Immature natural killer cell (primary cell): ENCODE results near the gene PARP1. TPM values are rescaled to one million over a fixed set of nuclear protein-coding genes. Genes with fewer than 3 reads are reported as not detected.
A peak's percentile ranks its signal among the peaks of the same experiment; 100 is the strongest.

Experiments
- DNase-seq, 3 donors: peaks; one replicate each; pipeline ENCODE4 v3.0.0; 2022; ENCODE audit warnings: mixed read lengths in 1 of 3
- H3K27ac Mint-ChIP-seq, 6 donors: one replicate each; pipeline ENCODE4 v1.8.0; 2020; ENCODE audit warnings: mixed read lengths in 6 of 6, mild to moderate bottlenecking in 5 of 6, inconsistent platforms in 4 of 6, moderate library complexity in 3 of 6
- H3K27me3 Mint-ChIP-seq, 3 donors: one replicate each; pipeline ENCODE4 v1.8.0; 2020 to 2021; ENCODE audit warnings: low read depth in 3 of 3, mild to moderate bottlenecking in 3 of 3, mixed read lengths in 3 of 3, moderate library complexity in 3 of 3, inconsistent platforms in 1 of 3
- H3K36me3 Mint-ChIP-seq, 3 donors: one replicate each; pipeline ENCODE4 v1.8.0; 2020; ENCODE audit warnings: mixed read lengths in 3 of 3, inconsistent platforms in 2 of 3, mild to moderate bottlenecking in 2 of 3
- H3K4me1 Mint-ChIP-seq, 2 donors: one replicate each; pipeline ENCODE4 v1.8.0; 2020; ENCODE audit warnings: inconsistent platforms in 2 of 2, mild to moderate bottlenecking in 2 of 2, mixed read lengths in 2 of 2, moderate library complexity in 1 of 2
- H3K4me3 Mint-ChIP-seq, 5 donors: one replicate each; pipeline ENCODE4 v1.8.0; 2020; ENCODE audit warnings: mild to moderate bottlenecking in 5 of 5, mixed read lengths in 5 of 5, inconsistent platforms in 3 of 5, moderate library complexity in 3 of 5
- H3K9me3 Mint-ChIP-seq, 6 donors: one replicate each; pipeline ENCODE4 v1.8.0; 2020; ENCODE audit warnings: mild to moderate bottlenecking in 6 of 6, mixed read lengths in 6 of 6, inconsistent platforms in 4 of 6, moderate library complexity in 3 of 6
- polyA plus RNA-seq, 3 donors: library from polyadenylated mRNA; unstranded; fragments of 300-500 nt; fragmentation: Illumina TruSeq; gene quantifications; one replicate each; pipeline ENCODE4 v1.2.3, GENCODE V29; 2021

The PARP1 gene
- polyA plus RNA-seq = 100 to 1,000 TPM in 1 of 3 donors, 10 to 100 TPM in 2; 36.7 to 130 (median 63.2) TPM

GRCh38 chr1:226407497-226408284 lies at the start of gene PARP1:
Gene PARP1 (minus strand): TSS chr1:226408093. CDS start chr1:226407929, 164 bp downstream.
- DNase-seq = peak; percentile 89 to 91 (median 90)
- Mint-ChIP-seq H3K4me3 (peak within 1 kb of the TSS; percentile 93 to 98 (median 95)), H3K27ac (peak within 1 kb of the TSS; percentile 88 to 96 (median 92)), H3K9me3 (no peaks in the 10 kb centered on the region), H3K36me3 (peaks cover 0 to under 1% (median 0%) of the 10 kb centered on the region in 3 donors), H3K27me3 (peaks cover 4 to 18% (median 6%) of the 10 kb centered on the region in 3 donors), H3K4me1 (peaks cover 45 to 46% of the 10 kb centered on the region in 2 donors)

GRCh38 chr1:226457307-226457712 lies 49.4 kb upstream of the PARP1 start:
- Mint-ChIP-seq H3K36me3 (no peaks in the 10 kb centered on the region), H3K27ac (peak overlapping the region in 3 of 6 donors; percentile 8 to 61 (median 25)), H3K4me1 (peaks cover 12% of the 10 kb centered on the region in 2 donors), H3K27me3 (peaks cover 3 to 9% (median 5%) of the 10 kb centered on the region in 3 donors), H3K4me3 (peak overlapping the region; percentile 33 to 73 (median 68)), H3K9me3 (no peaks in the 10 kb centered on the region)
- peak; percentile 20 to 36 (median 28) for DNase-seq

GRCh38 chr1:226455843-226456242 lies 48.0 kb upstream of the PARP1 start:
- no peak overlapping the region for H3K4me3 Mint-ChIP-seq

GRCh38 chr1:226454349-226454748 lies 46.5 kb upstream of the PARP1 start:
- no peak overlapping the region for H3K27ac Mint-ChIP-seq
- peaks cover 5 to 10% (median 6%) of the 10 kb centered on the region in 3 donors for H3K27me3 Mint-ChIP-seq
- H3K4me1 Mint-ChIP-seq = peaks cover 12% of the 10 kb centered on the region in 2 donors
- H3K9me3 Mint-ChIP-seq = no peaks in the 10 kb centered on the region
- no peaks in the 10 kb centered on the region for H3K36me3 Mint-ChIP-seq
- H3K4me3 Mint-ChIP-seq = no peak overlapping the region
- DNase-seq = no peak

More at GRCh38 chr1:226455843-226456242, 48.0 kb upstream of the PARP1 start:
- H3K36me3 Mint-ChIP-seq = no peaks in the 10 kb centered on the region
- no peaks in the 10 kb centered on the region for H3K9me3 Mint-ChIP-seq
- peaks cover 3 to 9% (median 4%) of the 10 kb centered on the region in 3 donors for H3K27me3 Mint-ChIP-seq
- no peak overlapping the region for H3K27ac Mint-ChIP-seq
- H3K4me1 Mint-ChIP-seq = peaks cover 12% of the 10 kb centered on the region in 2 donors
- no peak for DNase-seq

GRCh38 chr1:226453015-226453704 lies 45.3 kb upstream of the PARP1 start:
- DNase-seq = no peak
- Mint-ChIP-seq H3K27me3 (peaks cover 5 to 9% (median 5%) of the 10 kb centered on the region in 3 donors), H3K27ac (peak overlapping the region in 1 of 6 donors; percentile 20), H3K9me3 (no peaks in the 10 kb centered on the region), H3K4me1 (peaks cover 12% of the 10 kb centered on the region in 2 donors), H3K4me3 (no peak overlapping the region), H3K36me3 (no peaks in the 10 kb centered on the region)

GRCh38 chr1:226450688-226451087 lies 42.8 kb upstream of the PARP1 start:
- no peak overlapping the region for H3K4me3 Mint-ChIP-seq
- no peak overlapping the region for H3K27ac Mint-ChIP-seq
- DNase-seq = no peak
- peaks cover 8 to 9% of the 10 kb centered on the region in 2 donors for H3K4me1 Mint-ChIP-seq
- no peaks in the 10 kb centered on the region for H3K9me3 Mint-ChIP-seq
- no peaks in the 10 kb centered on the region for H3K36me3 Mint-ChIP-seq
- peaks cover 2 to 9% (median 3%) of the 10 kb centered on the region in 3 donors for H3K27me3 Mint-ChIP-seq

GRCh38 chr1:226449823-226450222 lies 41.9 kb upstream of the PARP1 start:
- no peak for DNase-seq
- Mint-ChIP-seq H3K36me3 (no peaks in the 10 kb centered on the region), H3K4me1 (peaks cover 16 to 18% of the 10 kb centered on the region in 2 donors), H3K4me3 (no peak overlapping the region), H3K9me3 (no peaks in the 10 kb centered on the region), H3K27ac (no peak overlapping the region), H3K27me3 (peaks cover 2 to 12% (median 3%) of the 10 kb centered on the region in 3 donors)

- no peak for DNase-seq
- Mint-ChIP-seq H3K4me3 (no peak overlapping the region), H3K9me3 (no peaks in the 10 kb centered on the region), H3K27ac (no peak overlapping the region), H3K4me1 (peaks cover 21 to 24% of the 10 kb centered on the region in 2 donors), H3K27me3 (peaks cover 2 to 8% (median 3%) of the 10 kb centered on the region in 3 donors), H3K36me3 (no peaks in the 10 kb centered on the region)
Observed at GRCh38 chr1:226447932-226448665, 40.2 kb upstream of the PARP1 start.

- no peak overlapping the region for H3K27ac Mint-ChIP-seq
- H3K36me3 Mint-ChIP-seq = no peaks in the 10 kb centered on the region
Observed at GRCh38 chr1:226446094-226446493, 38.2 kb upstream of the PARP1 start.

GRCh38 chr1:226444901-226445300 lies 37.0 kb upstream of the PARP1 start:
- no peaks in the 10 kb centered on the region for H3K9me3 Mint-ChIP-seq
- peak overlapping the region in 2 of 6 donors; percentile 46 to 63 for H3K27ac Mint-ChIP-seq
- peak overlapping the region; percentile 4 to 72 (median 24) for H3K4me3 Mint-ChIP-seq
- H3K27me3 Mint-ChIP-seq = peaks cover 0 to 9% (median 2%) of the 10 kb centered on the region in 3 donors
- peaks cover 21 to 24% of the 10 kb centered on the region in 2 donors for H3K4me1 Mint-ChIP-seq
- no peaks in the 10 kb centered on the region for H3K36me3 Mint-ChIP-seq
- peak; percentile 34 to 55 (median 50) for DNase-seq

More at GRCh38 chr1:226446094-226446493, 38.2 kb upstream of the PARP1 start:
- Mint-ChIP-seq H3K4me3 (no peak overlapping the region), H3K27me3 (peaks cover 2 to 9% (median 3%) of the 10 kb centered on the region in 3 donors), H3K9me3 (no peaks in the 10 kb centered on the region), H3K4me1 (peaks cover 21 to 24% of the 10 kb centered on the region in 2 donors)
- no peak for DNase-seq

GRCh38 chr1:226443439-226443838 lies 35.5 kb upstream of the PARP1 start:
- no peak overlapping the region for H3K27ac Mint-ChIP-seq
- H3K9me3 Mint-ChIP-seq = no peaks in the 10 kb centered on the region
- DNase-seq = no peak
- H3K27me3 Mint-ChIP-seq = peaks cover 0 to 7% (median 6%) of the 10 kb centered on the region in 3 donors
- H3K36me3 Mint-ChIP-seq = no peaks in the 10 kb centered on the region
- H3K4me3 Mint-ChIP-seq = no peak overlapping the region
- peaks cover 21 to 24% of the 10 kb centered on the region in 2 donors for H3K4me1 Mint-ChIP-seq

- H3K36me3 Mint-ChIP-seq = no peaks in the 10 kb centered on the region
- H3K4me3 Mint-ChIP-seq = no peak overlapping the region
- H3K4me1 Mint-ChIP-seq = peaks cover 21 to 24% of the 10 kb centered on the region in 2 donors
- DNase-seq = no peak
- H3K27ac Mint-ChIP-seq = no peak overlapping the region
- peaks cover 0 to 9% (median 8%) of the 10 kb centered on the region in 3 donors for H3K27me3 Mint-ChIP-seq
- no peaks in the 10 kb centered on the region for H3K9me3 Mint-ChIP-seq
Observed at GRCh38 chr1:226443033-226443432, 35.1 kb upstream of the PARP1 start.

GRCh38 chr1:226441629-226442028 lies 33.7 kb upstream of the PARP1 start:
- no peak for DNase-seq
- Mint-ChIP-seq H3K27me3 (peaks cover 2 to 11% (median 8%) of the 10 kb centered on the region in 3 donors), H3K4me1 (peaks cover 21 to 24% of the 10 kb centered on the region in 2 donors), H3K4me3 (no peak overlapping the region), H3K27ac (no peak overlapping the region), H3K36me3 (no peaks in the 10 kb centered on the region), H3K9me3 (no peaks in the 10 kb centered on the region)
